ENCODE results near the gene MYO7A.

GRCh38 chr11:77143405-77144020 is 15.5 kb downstream of the MYO7A start:
- TF ChIP-seq CTCF (IDR thresholded peaks at IDR 0.05) (no peak), POLR2A (IDR thresholded peaks at IDR 0.05) (no peak)

Measured in thyroid gland (tissue), 4 donors.